Adrenal gland (tissue), 12 donors: Measurements from ENCODE around the gene ADAMTSL1. TPM values are rescaled to one million over a fixed set of nuclear protein-coding genes. Genes with fewer than 3 reads are reported as not detected.

Experiments used
- DNase-seq, 7 donors: peaks; one replicate each; pipeline ENCODE4 v3.0.0-alpha.2; 2019 to 2020
- H3K27ac ChIP-seq, 5 donors: fragments of 200-600 bp; sonication (generic) in 4 of 5; 1 replicate in 3 of 5; 2 replicates in 2 of 5; pipeline versions ENCODE4 v1.5.1 to v1.8.0; 2016 to 2020; ENCODE audit warnings: mild to moderate bottlenecking in 1 of 5
- H3K27me3 ChIP-seq: fragments of 200-600 bp; 2 replicates; pipeline ENCODE4 v1.8.0; 2021
- H3K36me3 ChIP-seq, 2 donors: fragments of 200-600 bp; replicated peaks in 1 of 2; 1 replicate in 1 of 2; 2 replicates in 1 of 2; pipeline versions ENCODE4 v1.5.1 to v1.8.0; 2018 to 2022
- H3K4me1 ChIP-seq, 2 donors: fragments of 200-600 bp; replicated peaks in 1 of 2; 1 replicate in 1 of 2; 2 replicates in 1 of 2; pipeline versions ENCODE4 v1.5.1 to v1.8.0; 2018 to 2021
- H3K4me3 ChIP-seq, 4 donors: fragments of 200-600 bp; sonication (generic) in 3 of 4; one replicate each; pipeline ENCODE4 v1.5.1; 2016 to 2018
- H3K9me3 ChIP-seq, 3 donors: fragments of 200-600 bp; sonication (generic) in 1 of 3; replicated peaks in 1 of 3; 1 replicate in 2 of 3; 2 replicates in 1 of 3; pipeline versions ENCODE4 v1.5.1 to v1.8.0; 2016 to 2021
- CTCF ChIP-seq, 6 experiments: fragments of 450-650 bp in 4 of 6; fragments of 200-600 bp in 2 of 6; sonication (generic) in 1 of 6; IDR thresholded peaks; 1 replicate in 5 of 6; 2 replicates in 1 of 6; pipeline versions ENCODE4 v1.5.1 to v1.8.0; 2016 to 2021; ENCODE audit warnings: antibody characterized with exemption in 6 of 6, mild to moderate bottlenecking in 2 of 6, moderate library complexity in 1 of 6
- POLR2A ChIP-seq, 2 donors: fragments of 450-650 bp; IDR thresholded peaks; one replicate each; pipeline ENCODE4 v1.6.1; 2017; ENCODE audit warnings: antibody characterized with exemption in 2 of 2, mild to moderate bottlenecking in 2 of 2, moderate library complexity in 1 of 2
- WGBS, 4 donors: extraction: QIAGEN DNeasy Blood & Tissue Kit in 2 of 4; methylation state at CpG; one replicate each; pipeline versions ENCODE4 v1.1.5 to v1.1.7; 2013 to 2017; 5-methylcytosine and 5-hydroxymethylcytosine counted together
- intact Hi-C, 2 donors: fragments of 100-400 bp; cut with DNase I; formaldehyde crosslinking; loops; one replicate each; pipeline versions ENCODE4 v1.14.1 to v1.15.0; 2022 to 2023
- polyA plus RNA-seq, 3 donors: library from polyadenylated mRNA; stranded (reverse); fragments of 200-250 nt in 2 of 3; fragments of 350-450 nt in 1 of 3; fragmentation: Illumina TruSeq in 1 of 3; extraction: RNeasy Lipid Tissue Mini Kit (QIAGEN cat#74804) in 1 of 3; gene quantifications; one replicate each; pipeline ENCODE4 v1.2.3, GENCODE V29; 2013 to 2014
- total RNA-seq, 9 donors: library from RNA; depleted of rRNA in 4 of 9; stranded (reverse); fragments of >200 nt in 4 of 9; fragments of 120-200 nt in 1 of 9; fragmentation: NEBNext Ultra II Directional in 1 of 9; extraction: Animal tissue kit (Norgen Biotek cat#: 25700) in 1 of 9; gene quantifications; one replicate each; pipeline versions ENCODE4 v1.1.0 to v1.2.4, GENCODE V29; 2013 to 2023
- donor health status: healthy with polysubstance abuse.
- donor health status: Bipolar disorder and iron deficiency.
- donor health status: DM: yes; HTN: yes; CAD: no.
- donor health status: DM: no; HTN: no; CAD: no.
- donor health status: DM: no; HTN: no; CAD: no.
- donor health status: DM: yes; HTN: yes; CAD: no.

Gene ADAMTSL1
- total and polyA plus RNA-seq, 12 donors = 4.9 to 38.1 (median 20.6) TPM

- no peaks in the 10 kb centered on the region for H3K36me3 ChIP-seq
- intact Hi-C loops = no loop called here
- WGBS, 4 donors = 92 to 97% (median 94%) methylated on average over 3 of the region's 3 CpGs
- H3K27me3 ChIP-seq = no peaks in the 10 kb centered on the region
- TF ChIP-seq CTCF (IDR thresholded peaks at IDR 0.05) (no peak), POLR2A (IDR thresholded peaks at IDR 0.05) (no peak)
- no peak overlapping the region for H3K4me3 ChIP-seq
- H3K4me1 ChIP-seq = peaks cover 0 to 9% of the 10 kb centered on the region in 2 donors
- H3K9me3 ChIP-seq = no peaks in the 10 kb centered on the region
- H3K27ac ChIP-seq = no peak overlapping the region
- DNase-seq = no peak
Observed at GRCh38 chr9:18728642-18729041, 254.7 kb downstream of the ADAMTSL1 start.

GRCh38 chr9:18730241-18730640 lies 256.3 kb downstream of the ADAMTSL1 start:
- no peak for DNase-seq
- intact Hi-C loops = no loop called here
- no peaks in the 10 kb centered on the region for H3K27me3 ChIP-seq
- no peak for TF ChIP-seq CTCF (IDR thresholded peaks at IDR 0.05)
- no peak for TF ChIP-seq POLR2A (IDR thresholded peaks at IDR 0.05)
- no peak overlapping the region for H3K27ac ChIP-seq
- H3K9me3 ChIP-seq = no peaks in the 10 kb centered on the region
- WGBS, 4 donors = 76 to 82% (median 80%) methylated on average over 3 of the region's 3 CpGs
- H3K4me3 ChIP-seq = no peak overlapping the region
- peaks cover 0 to 9% of the 10 kb centered on the region in 2 donors for H3K4me1 ChIP-seq
- H3K36me3 ChIP-seq = no peaks in the 10 kb centered on the region

DNA sequence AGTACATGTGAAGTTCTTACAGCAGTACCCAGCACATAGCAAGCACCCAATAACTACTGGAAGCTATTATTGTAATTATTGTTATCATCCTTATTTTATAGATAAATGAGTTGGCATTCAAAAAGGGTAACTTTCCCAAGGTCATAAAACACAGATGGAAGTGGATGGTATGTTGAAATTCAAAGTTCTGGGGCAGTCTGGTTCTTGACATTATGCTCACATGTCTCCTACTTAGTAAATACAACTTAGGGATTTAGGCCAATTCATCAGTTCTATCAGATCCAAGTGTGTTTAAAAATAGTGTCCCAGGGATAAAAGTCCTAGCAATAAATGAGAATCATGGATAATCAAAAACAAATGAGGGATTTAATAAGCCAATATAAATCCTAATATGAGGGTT lies 265.2 kb downstream of the ADAMTSL1 start:
- Histone ChIP-seq H3K4me3 (no peak overlapping the region), H3K27me3 (no peaks in the 10 kb centered on the region), H3K9me3 (no peaks in the 10 kb centered on the region), H3K36me3 (no peaks in the 10 kb centered on the region), H3K27ac (no peak overlapping the region), H3K4me1 (no peaks in the 10 kb centered on the region)
- intact Hi-C loops = no loop called here
- DNase-seq = no peak
- no peak for TF ChIP-seq POLR2A (IDR thresholded peaks at IDR 0.05)
- no peak for TF ChIP-seq CTCF (IDR thresholded peaks at IDR 0.05)

DNA sequence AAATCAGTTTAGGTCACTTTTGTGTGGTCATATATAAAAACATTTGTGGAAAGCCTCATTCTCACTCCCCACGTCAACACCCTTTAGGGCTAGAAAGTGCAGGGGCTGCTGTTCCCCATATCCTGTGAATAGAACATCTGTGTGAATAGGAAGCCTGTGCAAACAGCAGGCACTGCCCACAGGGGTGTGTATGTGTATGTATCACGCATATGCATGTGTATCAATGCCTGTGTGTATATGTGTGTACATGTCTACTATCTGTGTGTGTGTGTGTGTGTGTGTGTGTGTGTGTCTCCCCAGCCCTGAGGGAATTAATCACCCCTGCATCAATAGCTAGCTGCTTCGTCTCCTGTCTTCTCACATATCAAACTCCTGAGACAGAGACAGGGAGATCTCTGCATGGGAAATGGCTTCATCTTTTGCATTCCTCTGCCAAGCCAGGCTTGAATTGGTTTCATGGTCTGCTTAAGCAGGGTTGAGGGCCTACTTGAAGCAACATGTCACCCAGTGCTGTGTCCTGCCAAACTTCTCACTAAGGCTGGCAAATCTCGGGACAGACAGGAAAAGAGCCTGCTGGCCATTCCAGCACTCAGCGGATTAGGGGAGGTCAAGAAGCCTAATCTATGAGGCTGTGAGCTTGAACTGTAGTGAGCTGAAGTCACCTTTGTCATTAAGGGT lies 265.8 kb downstream of the ADAMTSL1 start:
- intact Hi-C loops = no loop called here
- DNase-seq = no peak
- 79 to 93% (median 91%) methylated on average over 4 to 5 of the region's 5 CpGs for WGBS, 4 donors

More for the DNA sequence above, 265.8 kb downstream of the ADAMTSL1 start:
- no peak overlapping the region for H3K27ac ChIP-seq
- no peak for TF ChIP-seq POLR2A (IDR thresholded peaks at IDR 0.05)
- no peak for TF ChIP-seq CTCF (IDR thresholded peaks at IDR 0.05)
- no peaks in the 10 kb centered on the region for H3K27me3 ChIP-seq
- H3K36me3 ChIP-seq = no peaks in the 10 kb centered on the region
- H3K4me3 ChIP-seq = no peak overlapping the region
- no peaks in the 10 kb centered on the region for H3K4me1 ChIP-seq
- H3K9me3 ChIP-seq = no peaks in the 10 kb centered on the region
